ENCODE results near the gene TJP1. TPM values are rescaled to one million over a fixed set of nuclear protein-coding genes. Genes with fewer than 3 reads are reported as not detected.

TJP1 gene
- total and polyA plus RNA-seq, 2 of the 8 experiments (the other 6 are each of a cell fraction or from before 2014, with no cell fraction given): 46.3 to 138 TPM

GRCh38 chr15:29727871-29728270 lies 94.4 kb downstream of the TJP1 start (continued):
- TF ChIP-seq CHD7 (IDR thresholded peaks at IDR 0.05; ENCODE audit: insufficient replicate concordance, low read length): no peak
- no peak for TF ChIP-seq TBP (IDR thresholded peaks at IDR 0.05; ENCODE audit: low read depth, low read length)
- TF ChIP-seq KDM4A (IDR thresholded peaks at IDR 0.05; ENCODE audit: low read depth, low read length, severe bottlenecking): no peak
- no peak for TF ChIP-seq SIN3A (conservative IDR thresholded peaks at IDR 0.05 in 1 of 2, IDR thresholded peaks at IDR 0.05 in 1 of 2; ENCODE audit: low read depth in 1 of 2, low read length in 2 of 2)
- no peak for TF ChIP-seq SP4 (IDR thresholded peaks at IDR 0.05; ENCODE audit: low read length)
- TF ChIP-seq CBX5 (IDR thresholded peaks at IDR 0.05; ENCODE audit: low read depth, low read length): no peak
- no peak for TF ChIP-seq CHD1 (IDR thresholded peaks at IDR 0.05; ENCODE audit: low read depth, low read length)
